G401 (cell line): ENCODE data around the gene S100A9. TPM values are rescaled to one million over a fixed set of nuclear protein-coding genes. Genes with fewer than 3 reads are reported as not detected.
A peak's percentile ranks its signal among the peaks of the same experiment; 100 is the strongest.

Source experiments
- DNase-seq: peaks from one replicate; pipeline ENCODE4 v3.0.0-alpha.2; 2015; ENCODE audit warnings: low spot score
- in situ Hi-C: cut with HindIII; loops from 2 replicates; pipeline ENCODE4 v1.10.0; 2016; ENCODE audit warnings: low sequenced_read_pairs, mixed read lengths
- total RNA-seq: library from RNA; depleted of rRNA; stranded (reverse); fragments of >200 nt; shearing (Covaris generic); gene quantifications from 2 replicates; pipeline ENCODE4 v1.2.3, GENCODE V29; 2014

S100A9 gene
- total RNA-seq, 1 experiment from 2014 or later = 14.0 TPM

DNA sequence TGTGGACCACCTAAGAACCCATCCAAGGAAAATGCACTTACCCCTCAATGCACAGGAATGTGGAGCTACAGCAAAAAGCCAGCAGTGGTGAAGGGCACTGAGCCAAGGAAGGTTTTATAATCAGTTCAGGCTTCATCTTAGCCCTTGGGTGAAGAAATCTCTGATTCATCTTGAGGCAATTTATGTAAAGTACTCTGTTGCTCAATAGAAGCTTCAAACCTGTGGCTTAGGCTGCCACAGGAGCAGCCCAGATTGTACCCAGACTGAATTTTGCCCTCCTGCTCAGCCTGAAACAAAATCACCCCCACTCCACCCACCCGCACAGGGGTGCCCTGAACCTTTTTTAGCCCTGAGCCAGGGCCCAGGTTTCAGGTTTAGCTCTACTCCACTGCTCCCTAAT lies 17.9 kb downstream of the S100A9 start, which contains the start of gene S100A12:
Gene S100A12, minus strand, starts transcription at position 111 of the 400 bp plus-strand sequence. CDS start 1,029 bp downstream, outside the sequence.
- no peak for DNase-seq
- in situ Hi-C loops = no loop called here

DNA sequence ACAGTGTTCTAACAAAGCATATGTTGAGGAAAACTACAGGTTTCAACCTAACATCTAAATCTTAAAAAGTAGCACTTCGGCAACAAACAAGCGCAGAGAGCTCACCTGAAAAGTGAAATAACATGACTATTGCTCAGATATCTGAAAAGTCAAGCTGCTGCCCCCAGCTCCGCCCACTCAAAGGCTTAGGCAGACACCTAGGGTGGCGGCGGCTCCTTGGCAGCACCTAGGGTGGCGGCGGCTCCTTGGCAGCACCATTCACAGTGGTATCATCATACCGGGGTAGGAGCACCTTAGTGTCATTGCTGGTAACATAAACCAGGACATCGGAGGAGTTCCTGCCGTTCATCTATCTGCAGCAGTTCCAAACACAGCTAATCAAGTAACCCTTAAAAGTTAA lies 21.9 kb downstream of the S100A9 start:
- DNase-seq = no peak
- in situ Hi-C loops = no loop called here

DNA sequence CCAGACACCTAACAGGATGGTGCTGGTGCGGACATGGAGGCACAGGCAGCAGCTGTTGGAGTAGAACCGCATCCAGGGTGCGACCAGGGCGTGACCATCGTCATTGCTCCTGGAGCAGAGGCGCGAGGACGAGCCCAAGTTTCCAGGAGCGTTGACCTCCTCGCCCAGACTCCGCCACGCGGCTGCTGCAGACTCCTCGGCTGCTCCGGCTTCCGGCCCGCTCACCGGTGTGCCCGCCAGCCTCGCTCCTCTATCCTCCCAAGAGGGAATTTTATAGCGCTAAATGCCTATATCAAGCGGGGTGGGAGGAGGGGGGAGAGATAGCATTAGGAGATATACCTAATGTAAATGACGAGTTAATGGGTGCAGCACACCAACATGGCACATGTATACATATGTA lies 23.1 kb downstream of the S100A9 start:
- no peak for DNase-seq
- in situ Hi-C loops = no loop called here

DNA sequence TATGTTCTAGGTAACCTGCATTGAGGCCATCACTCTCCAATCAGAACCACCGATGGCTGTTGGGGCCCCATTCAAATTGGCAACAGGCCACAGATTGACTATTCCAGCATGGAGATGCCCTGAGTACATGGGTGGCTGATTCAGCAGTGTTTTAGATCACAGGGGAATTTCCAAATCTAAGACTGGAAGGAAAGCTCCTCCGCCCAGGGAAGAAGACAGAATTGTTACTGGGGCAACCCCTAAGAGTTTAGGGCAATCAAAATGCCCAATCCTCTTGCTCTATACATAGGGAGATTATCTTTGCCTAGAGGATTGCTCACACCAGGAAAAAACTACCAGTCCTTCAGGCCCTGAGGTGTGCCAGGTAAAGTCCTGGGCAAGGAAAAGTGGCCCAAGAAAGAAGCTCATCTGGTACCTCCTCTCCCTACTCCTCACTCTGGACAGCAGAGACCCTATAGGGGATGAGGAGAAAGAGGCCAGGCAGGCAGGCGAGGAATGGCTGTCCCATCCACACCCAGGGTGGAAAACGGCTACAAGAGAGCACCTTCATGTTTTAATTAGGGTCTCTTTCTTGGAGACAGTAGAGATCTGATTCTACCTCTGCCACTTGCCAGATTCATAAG lies 27.4 kb downstream of the S100A9 start:
- DNase-seq = no peak

DNA sequence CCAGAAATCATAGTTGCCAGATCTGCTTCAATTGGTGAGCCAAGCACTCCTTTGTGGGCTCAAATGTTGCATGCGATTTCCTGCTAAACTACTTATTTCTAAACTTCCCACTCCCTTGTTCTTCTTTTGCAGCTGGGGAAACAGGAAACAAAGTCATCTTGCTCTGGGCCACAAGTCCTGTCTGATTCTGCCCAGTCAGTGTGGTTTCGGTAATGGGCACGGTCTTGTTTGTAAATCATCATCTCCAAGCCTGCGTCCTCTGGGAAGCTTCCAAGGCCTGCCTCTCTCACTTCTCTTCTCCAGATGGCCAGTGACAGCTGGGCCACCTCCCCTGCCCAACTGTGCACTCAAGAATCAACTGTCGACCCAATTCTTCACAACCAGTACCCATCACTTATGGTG lies 28.8 kb downstream of the S100A9 start:
- in situ Hi-C loops = no loop called here
- DNase-seq = peak; percentile 14

More for the DNA sequence above, 27.4 kb downstream of the S100A9 start:
- in situ Hi-C loops = no loop called here

DNA sequence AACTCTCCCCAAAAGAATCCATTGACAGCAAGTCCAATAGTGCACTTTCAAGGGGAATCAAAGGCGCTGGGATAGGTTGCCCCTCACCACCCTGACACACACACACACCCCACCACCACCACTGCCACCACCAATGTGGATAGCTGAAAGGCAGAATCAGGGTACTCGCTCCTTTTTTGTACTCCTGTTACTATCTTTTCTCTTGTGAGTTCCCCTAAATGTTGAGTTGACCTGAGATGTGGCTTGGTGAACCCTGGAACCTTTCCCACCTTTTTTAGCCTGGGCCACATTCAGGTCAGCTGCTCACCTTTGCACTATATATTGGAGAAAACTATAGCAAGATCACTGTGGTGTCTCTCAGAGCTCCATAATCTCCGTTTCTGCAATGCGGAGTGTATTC lies 29.3 kb downstream of the S100A9 start:
- DNase-seq = no peak
- in situ Hi-C loops = no loop called here

DNA sequence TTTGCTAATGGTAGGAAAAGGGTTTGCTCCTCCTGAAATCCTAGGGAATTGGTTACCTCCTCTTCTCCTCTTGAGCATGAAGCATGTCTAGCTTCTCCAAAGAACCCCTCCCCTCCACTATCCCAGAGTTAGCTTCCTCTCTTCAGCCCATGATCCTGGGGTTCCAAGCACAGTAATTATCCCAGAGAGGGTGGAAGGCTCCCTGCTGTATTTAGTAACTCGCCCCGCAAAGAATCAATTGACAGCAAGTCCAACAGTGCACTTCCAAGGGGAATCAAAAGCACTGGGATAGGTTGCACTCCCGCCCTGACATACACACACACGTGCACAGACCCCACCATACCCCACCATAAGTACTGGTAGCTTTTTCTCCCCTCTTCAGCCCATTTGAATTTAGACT lies 30.1 kb downstream of the S100A9 start:
- in situ Hi-C loops = no loop called here
- no peak for DNase-seq

DNA sequence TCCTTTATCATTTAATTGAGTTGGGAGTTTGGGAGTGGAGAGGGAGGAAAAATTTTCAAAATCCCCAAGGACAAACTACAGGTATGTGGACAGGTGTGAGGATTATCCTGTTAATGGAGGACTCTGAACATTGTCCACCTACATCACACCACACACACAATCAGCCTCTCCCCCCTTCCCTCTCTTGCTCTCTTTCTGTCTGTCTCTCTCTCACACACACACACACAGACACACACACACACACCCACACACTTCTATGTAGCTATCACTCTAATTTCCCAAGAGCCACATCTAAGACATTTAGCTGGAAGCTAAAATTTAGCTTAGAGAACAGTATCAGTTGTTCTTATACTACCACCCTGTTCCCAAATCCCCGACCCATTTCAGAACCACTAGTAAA lies 31.7 kb downstream of the S100A9 start:
- DNase-seq = no peak
- in situ Hi-C loops = no loop called here

DNA sequence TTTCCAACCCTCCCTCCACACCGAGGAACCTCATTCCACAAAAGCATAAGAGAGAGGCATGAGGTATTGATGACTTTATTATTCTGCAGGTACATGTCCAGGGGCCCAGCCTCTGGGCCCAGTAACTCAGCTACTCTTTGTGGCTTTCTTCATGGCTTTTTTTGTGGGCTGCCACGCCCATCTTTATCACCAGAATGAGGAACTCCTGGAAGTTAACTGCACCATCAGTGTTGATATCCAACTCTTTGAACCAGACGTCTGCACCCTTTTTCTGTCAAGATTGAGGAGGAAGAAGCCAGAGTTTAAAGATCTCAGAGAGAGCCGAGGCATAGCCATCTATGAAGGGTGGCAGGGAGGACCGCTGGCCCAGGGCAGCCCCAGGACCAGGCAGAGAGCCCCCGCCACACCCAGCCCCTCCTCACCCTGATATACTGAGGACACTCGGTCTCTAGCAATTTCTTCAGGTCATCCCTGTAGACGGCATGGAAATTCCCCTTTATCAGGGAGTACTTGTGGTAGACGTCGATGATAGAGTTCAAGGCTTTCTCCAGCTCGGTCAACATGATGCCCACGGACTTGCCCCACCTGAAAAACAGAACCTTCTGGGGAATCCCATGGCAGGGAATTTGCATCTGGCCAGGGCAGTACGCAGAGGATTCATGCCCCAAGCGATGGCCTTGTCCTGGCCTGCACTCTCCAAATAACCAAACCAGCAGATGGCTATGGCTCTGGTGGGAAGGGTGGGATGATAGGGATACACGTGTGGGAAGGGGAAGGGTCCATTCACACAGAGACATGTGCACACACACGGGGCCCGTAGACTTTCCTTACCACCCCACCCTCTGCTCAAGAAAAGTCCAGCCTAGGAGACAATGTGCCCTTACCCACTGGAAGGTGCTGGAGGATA lies 32.6 kb downstream of the S100A9 start:
- DNase-seq = no peak
- in situ Hi-C loops = no loop called here

DNA sequence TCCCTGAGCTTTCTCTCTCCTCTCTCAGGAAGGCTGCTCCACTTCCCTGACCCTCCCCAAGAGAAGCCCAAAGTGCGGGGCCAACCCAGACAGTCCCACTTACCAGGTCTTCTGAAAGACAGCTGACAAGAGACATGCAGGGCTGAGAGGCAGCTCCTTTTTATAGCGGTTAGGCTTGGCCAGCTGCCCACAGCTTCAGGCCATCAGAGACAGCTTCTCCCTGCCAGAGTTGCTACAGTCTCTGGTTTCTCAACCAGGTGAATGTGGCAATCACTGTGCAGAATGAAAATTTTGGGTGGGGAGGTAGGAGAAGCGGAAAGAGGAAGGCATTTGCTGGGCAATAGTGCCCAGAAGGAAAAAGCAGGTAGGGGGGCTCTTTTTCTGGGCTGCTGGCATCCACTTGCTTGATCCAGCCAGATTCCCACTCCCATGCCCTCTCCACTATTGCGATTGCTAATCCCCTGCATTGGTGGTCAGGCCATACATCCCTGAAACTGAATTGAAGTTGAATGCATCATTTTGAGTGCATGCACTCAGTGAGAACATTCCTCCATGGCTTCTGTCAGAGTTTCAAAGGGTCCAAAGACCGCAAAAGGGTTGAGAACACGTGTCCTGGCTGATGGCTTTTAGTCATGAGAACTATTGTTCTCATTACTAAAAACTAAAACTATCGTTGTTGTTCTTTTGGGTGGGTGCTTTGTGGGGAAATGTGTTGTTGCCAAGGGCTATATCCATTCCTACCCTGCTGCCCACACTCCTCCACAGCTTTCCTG lies 33.5 kb downstream of the S100A9 start, which contains the start of gene S100A8:
Gene S100A8, minus strand, starts transcription at position 136 of the 773 bp plus-strand sequence. CDS start 538 bp downstream, outside the sequence.
- no peak for DNase-seq
- in situ Hi-C loops = no loop called here

DNA sequence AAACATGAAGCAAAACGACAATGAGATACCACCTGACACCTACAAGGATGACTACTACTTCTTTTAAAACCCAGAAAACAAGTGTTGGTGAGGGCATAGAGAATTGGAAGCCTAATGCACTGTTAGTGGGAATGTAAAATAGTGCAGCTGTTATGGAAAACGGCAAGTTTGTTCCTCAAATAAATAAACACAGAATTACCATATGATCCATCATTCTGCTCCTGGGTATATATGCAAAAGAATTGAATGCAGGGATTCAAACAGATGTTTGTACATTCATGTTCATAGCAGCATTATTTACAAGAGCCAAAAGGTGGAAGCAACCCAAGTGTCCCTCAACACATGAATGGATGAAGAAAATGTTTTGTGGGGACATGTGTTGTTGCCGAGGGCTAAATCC lies 34.6 kb downstream of the S100A9 start:
- no peak for DNase-seq
- in situ Hi-C loops = no loop called here

DNA sequence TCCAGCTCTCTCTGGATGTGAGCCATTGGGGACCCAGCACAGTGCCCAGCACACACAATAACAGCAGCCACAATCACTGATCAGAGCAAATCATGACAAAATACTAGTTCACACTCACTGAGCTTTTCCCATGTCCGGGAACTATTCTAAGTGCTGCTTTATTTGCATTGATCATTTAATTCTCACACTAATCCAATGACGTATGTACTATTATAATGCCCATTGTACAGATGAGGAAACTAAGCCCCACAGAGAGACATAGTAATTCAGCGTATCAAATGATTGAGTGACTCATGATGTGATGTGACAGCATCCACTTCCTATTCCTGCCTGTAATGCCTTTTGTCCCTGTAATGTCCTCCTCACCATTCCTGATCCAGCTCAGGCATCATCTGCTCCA lies 35.2 kb downstream of the S100A9 start:
- in situ Hi-C loops = no loop called here
- no peak for DNase-seq

DNA sequence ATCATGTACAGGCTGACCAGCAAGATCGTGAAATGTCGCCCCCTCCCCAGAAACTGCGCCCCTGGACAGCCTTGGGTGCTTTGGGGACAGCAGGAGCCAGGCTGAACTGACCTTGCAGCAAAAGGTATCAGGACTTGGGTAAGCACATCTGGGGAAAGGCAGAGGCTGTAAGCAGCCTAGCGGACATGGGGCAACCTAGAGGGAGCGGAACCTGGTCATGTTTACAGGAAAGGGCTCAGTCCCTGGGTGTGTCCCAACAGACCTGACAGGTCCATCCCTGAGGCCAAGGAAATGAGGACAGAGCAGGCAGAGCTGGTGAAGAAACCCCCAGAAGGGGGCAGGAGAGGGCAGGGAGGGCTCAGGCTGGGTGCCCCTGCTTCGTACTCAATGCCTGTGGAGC lies 36.3 kb downstream of the S100A9 start:
- no peak for DNase-seq
- in situ Hi-C loops = no loop called here

DNA sequence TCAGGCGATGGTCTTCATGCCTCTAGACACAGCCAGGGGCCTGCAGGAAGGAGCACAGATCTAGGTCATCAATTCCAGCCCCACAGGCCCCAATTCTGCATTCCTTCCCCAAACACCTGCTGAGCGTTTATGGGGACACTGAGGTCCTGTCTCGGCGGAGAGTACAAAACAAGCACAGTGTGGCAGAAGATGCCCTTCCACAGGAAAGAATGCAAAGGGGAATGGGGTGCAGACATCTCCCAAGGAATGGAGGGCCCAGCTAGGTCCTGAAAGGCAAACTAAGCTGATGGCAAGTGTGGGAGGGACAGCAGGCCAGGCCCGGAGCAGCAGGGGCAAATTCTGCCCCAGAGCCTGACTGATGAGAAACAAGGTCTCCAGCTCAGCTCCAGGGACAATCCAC lies 36.7 kb downstream of the S100A9 start:
- in situ Hi-C loops = no loop called here
- no peak for DNase-seq

DNA sequence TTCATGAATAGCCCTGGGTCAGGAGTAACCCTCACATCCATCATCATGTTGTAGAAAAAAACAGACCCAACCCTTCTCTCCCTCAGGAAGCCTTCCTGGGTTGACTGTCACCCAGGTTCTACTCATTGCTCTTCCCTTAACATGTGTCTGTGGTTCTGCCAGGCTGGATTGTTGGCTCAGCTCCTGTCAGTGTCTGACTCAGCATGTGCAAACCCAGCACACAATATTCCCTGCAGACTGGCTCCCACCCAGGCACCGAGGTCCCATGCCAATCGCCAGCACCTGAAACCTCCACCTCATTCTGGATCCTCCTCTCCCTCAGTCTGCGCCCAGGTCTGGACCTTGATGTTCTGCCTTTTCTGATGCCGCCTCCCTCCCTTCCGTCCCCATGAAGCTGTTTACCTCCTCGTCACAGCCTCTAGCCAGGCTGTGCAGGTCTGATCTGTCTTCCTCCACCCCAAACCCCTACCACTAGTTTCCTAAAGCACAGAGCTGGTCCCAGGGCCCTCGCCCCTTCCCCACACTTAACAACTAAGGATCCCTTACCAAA lies 37.6 kb downstream of the S100A9 start:
- DNase-seq = no peak
- in situ Hi-C loops = no loop called here

DNA sequence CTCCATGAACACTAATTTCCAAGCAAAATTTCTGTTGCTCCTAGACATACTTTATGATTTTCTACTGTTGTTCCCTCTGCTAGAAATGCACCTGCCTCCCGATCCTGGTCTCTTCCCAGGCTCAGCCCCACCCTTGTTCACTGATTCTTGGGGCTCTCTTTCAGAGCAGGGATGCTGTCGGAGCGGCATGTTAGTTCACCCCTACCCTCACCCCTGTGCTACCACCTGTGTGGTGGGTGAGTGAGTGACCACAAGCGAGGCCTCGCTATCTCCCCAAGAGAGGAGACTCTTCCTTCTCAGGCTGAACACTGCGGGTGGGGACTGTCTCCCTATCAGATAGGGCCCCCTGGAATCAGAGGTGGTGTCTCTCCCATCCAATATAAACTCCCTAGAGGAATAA lies 38.1 kb downstream of the S100A9 start:
- in situ Hi-C loops = no loop called here
- no peak for DNase-seq

DNA sequence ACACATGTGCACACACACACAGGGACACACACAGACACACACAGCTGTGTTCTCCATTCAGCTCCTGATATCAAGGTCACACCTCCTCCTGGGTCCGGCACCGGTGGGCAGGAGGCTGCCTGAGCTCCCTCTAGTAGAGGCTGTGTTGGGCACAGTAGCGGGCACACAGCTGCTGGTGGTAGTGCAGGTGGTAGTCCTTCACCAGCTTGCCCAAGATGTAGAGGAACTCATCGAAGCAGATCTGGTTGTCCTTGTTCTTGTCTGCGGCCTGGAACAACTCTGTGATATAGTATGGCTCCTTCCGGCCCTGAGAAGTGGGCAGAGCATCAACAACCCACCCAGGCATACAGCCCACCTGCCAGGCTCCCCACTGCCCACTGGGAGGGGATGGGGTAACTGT lies 38.8 kb downstream of the S100A9 start:
- no peak for DNase-seq
- in situ Hi-C loops = no loop called here

DNA sequence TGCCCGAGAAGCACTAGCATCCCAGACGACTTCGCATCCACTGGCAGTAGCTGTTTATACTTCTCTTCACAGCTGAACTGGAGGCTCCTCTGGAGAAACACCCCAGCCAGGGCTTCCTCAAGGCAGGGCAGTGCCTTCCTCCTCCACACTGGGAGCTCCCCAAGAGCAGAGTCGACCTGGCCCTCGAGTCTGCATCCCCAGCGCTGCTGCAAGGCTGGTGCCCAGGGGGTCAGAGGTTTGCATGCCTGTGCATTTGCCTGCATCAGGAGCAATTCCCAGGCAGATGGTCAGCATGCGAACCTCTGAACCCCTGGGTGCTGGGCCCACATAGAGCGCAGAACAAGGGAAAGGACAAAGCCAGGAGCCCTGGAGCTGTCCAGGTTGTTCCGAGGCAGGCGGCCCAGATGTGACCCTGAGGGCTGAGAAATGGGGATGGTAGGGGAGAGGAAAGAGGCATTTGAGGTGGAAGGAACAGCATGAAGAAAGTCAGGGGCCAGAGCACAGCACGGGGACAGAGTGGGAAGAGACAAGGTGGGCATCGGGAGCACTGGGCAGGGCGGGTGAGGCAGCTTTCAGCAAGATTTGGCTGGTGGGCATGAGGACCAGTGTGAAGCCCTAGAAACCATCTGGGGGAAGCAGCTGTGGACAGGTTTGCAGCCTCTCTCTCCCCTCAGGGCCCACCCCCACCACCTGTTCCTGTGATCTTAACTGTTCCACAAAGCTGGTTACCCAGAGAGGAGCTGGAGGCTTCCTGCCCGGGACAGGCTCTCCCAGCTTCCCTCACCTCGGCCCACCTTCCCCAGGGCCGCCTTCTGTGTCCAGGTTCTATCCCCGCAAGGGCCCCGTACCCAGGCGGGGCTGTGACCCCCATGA lies 39.6 kb downstream of the S100A9 start:
- in situ Hi-C loops = no loop called here
- no peak for DNase-seq
